Astrocyte of the cerebellum (primary cell): ENCODE measurements around the gene GDPD1.

Experiments used
- DNase-seq: peaks from one replicate; pipeline ENCODE4 v3.0.0-alpha.2; 2011; ENCODE audit warnings: low read depth
- H3K4me3 ChIP-seq: 2 replicates; pipeline ENCODE4 v1.5.1; 2011; ENCODE audit warnings: mild to moderate bottlenecking, low read depth, low read length, moderate library complexity
- CTCF ChIP-seq: IDR thresholded peaks from 2 replicates; pipeline ENCODE4 v1.5.1; 2012; ENCODE audit warnings: low read length, low read depth, moderate library complexity, mild to moderate bottlenecking; ENCODE audit errors: missing control alignments
- in situ Hi-C: cut with HindIII; loops from 2 replicates; pipeline ENCODE4 v1.10.0; 2017; ENCODE audit warnings: low sequenced_read_pairs

The GDPD1 gene

DNA sequence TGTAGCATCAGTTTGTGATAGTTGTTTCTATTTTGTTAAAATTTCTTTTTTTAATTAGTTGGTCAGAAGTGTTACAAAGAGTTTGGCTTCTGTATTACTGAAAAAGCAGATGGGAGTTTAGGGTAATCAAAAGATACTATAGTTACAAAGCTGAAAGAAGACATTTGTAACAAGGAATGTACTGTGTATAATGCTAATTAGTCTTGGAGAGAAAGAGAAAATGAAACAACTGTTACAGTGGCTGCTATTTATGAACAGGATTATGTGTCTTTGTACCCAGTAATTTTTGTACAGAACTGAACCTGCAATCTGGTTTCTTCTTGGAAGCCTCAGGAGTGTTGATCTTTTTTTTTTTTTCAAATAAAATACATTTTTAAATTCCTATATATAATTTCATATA is 14.3 kb downstream of the GDPD1 start:
- H3K4me3 ChIP-seq = no peak overlapping the region
- in situ Hi-C loops = no loop called here
- no peak for DNase-seq
- no peak for TF ChIP-seq CTCF

GRCh38 chr17:59238906-59239305 is 18.6 kb downstream of the GDPD1 start:
- no peak for DNase-seq
- no peak overlapping the region for H3K4me3 ChIP-seq
- no peak for TF ChIP-seq CTCF
- in situ Hi-C loops = no loop called here

DNA sequence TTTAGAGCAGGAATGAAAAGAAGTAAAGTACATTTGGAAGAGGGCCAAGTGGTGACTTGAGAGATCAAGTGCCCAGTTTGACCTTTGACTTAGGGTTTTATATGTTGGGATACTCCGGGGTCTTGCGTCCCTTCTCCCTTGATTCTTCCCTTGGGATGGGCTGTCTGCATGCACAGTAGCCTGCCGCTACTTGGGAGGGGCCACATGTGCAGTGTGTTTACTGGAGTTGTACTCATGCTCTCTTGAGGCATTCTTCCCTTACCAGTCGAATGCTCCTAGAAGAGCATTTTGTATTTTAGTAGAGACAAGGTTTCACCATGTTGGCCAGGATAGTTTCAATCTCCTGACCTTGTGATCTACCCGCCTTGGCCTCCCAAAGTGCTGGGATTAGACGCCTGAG is 23.8 kb downstream of the GDPD1 start:
- in situ Hi-C loops = no loop called here
- DNase-seq = no peak
- TF ChIP-seq CTCF = no peak
- no peak overlapping the region for H3K4me3 ChIP-seq

GRCh38 chr17:59254742-59255141 is 34.4 kb downstream of the GDPD1 start:
- H3K4me3 ChIP-seq = no peak overlapping the region
- no peak for TF ChIP-seq CTCF
- in situ Hi-C loops = no loop called here
- DNase-seq = no peak

GRCh38 chr17:59257101-59257500 is 36.8 kb downstream of the GDPD1 start:
- in situ Hi-C loops = no loop called here
- H3K4me3 ChIP-seq = no peak overlapping the region
- no peak for TF ChIP-seq CTCF
- DNase-seq = no peak

- TF ChIP-seq CTCF = no peak
- no peak overlapping the region for H3K4me3 ChIP-seq
- DNase-seq = no peak
- in situ Hi-C loops = no loop called here
These were observed 40.4 kb downstream of the GDPD1 start for GRCh38 chr17:59260722-59261121.

- H3K4me3 ChIP-seq = no peak overlapping the region
- TF ChIP-seq CTCF = no peak
- no peak for DNase-seq
- in situ Hi-C loops = no loop called here
These were observed 46.4 kb downstream of the GDPD1 start for GRCh38 chr17:59266745-59267144.
